Neural crest cell (in vitro differentiated cells): ENCODE measurements around the gene MAGI2. TPM values are rescaled to one million over a fixed set of nuclear protein-coding genes. Genes with fewer than 3 reads are reported as not detected.
"Not testable (repeated sequence)": the region's sequence is repeated elsewhere in the genome, so short reads cannot be mapped to it uniquely, and the experiment has no call there.

ENCODE experiments used
- DNase-seq: peaks from one replicate; pipeline ENCODE4 v3.0.0; 2021; ENCODE audit warnings: low read depth, mixed read lengths, low spot score
- H3K27ac Mint-ChIP-seq: one replicate; pipeline ENCODE4 v1.8.0; 2021; ENCODE audit warnings: mild to moderate bottlenecking, mixed read lengths; ENCODE audit not compliant: unreplicated experiment
- H3K27me3 Mint-ChIP-seq: 2 replicates; pipeline ENCODE4 v1.8.0; 2021; ENCODE audit warnings: low read depth, mild to moderate bottlenecking, mixed read lengths
- H3K36me3 Mint-ChIP-seq: 2 replicates; pipeline ENCODE4 v1.8.0; 2021; ENCODE audit warnings: low read depth, mild to moderate bottlenecking, mixed read lengths
- H3K4me1 Mint-ChIP-seq: 2 replicates; pipeline ENCODE4 v1.8.0; 2021; ENCODE audit warnings: mixed read lengths
- H3K4me3 Mint-ChIP-seq: one replicate; pipeline ENCODE4 v1.8.0; 2021; ENCODE audit warnings: mild to moderate bottlenecking, mixed read lengths
- H3K9me3 Mint-ChIP-seq: 2 replicates; pipeline ENCODE4 v1.8.0; 2021; ENCODE audit warnings: mixed read lengths
- total RNA-seq: library from RNA; stranded (reverse); gene quantifications from 2 replicates; pipeline ENCODE4 v1.2.1, GENCODE V29; 2021
- TF ChIP-seq, protein P1 (sequence below): fragments of 200-600 bp; sonication (generic); conservative IDR thresholded peaks from 2 replicates; pipeline ENCODE4 v1.5.0; 2021; ENCODE audit warnings: antibody characterized with exemption, mild to moderate bottlenecking

MAGI2 gene
- total RNA-seq, 1 donor from 2014 or later, result 10.0 TPM

DNA sequence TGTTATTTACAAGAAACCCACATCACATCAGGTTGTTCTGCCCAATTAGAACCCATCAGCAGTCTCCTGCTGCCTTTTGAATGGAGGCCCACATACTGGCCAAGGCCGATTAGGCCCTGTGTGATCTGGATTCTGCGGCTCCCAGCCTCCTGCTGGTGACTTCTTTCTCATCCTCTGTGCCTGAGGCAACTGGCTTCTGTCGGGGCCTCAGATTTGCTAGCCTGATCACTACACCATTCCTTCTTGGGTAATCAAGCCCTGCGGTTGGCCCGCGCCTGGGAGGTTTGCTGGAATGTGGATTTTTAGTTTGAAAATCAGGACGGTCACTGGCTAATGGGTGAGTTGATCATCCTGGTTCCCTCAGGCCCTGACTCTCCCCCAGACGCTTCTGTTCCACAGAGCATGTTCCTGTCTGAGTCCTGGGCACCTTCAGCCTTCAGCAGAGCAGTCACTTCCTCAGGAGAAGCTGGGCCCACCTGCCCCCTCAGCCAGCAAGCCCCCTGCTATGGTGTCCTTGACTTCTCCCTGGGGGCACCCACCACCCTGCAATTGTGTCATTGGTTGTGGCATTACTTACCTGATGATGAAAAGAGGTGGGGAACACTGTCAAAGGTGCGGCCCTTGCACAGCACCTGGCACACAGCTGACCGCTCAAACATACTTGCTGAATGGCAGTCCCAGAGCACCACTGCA is 1447.3 kb downstream of the MAGI2 start:
- TF ChIP-seq, protein P1, sequence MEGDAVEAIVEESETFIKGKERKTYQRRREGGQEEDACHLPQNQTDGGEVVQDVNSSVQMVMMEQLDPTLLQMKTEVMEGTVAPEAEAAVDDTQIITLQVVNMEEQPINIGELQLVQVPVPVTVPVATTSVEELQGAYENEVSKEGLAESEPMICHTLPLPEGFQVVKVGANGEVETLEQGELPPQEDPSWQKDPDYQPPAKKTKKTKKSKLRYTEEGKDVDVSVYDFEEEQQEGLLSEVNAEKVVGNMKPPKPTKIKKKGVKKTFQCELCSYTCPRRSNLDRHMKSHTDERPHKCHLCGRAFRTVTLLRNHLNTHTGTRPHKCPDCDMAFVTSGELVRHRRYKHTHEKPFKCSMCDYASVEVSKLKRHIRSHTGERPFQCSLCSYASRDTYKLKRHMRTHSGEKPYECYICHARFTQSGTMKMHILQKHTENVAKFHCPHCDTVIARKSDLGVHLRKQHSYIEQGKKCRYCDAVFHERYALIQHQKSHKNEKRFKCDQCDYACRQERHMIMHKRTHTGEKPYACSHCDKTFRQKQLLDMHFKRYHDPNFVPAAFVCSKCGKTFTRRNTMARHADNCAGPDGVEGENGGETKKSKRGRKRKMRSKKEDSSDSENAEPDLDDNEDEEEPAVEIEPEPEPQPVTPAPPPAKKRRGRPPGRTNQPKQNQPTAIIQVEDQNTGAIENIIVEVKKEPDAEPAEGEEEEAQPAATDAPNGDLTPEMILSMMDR, result no peak
- Mint-ChIP-seq H3K27ac (no peak overlapping the region), H3K9me3 (peaks cover 2% of the 10 kb centered on the region), H3K36me3 (no peaks in the 10 kb centered on the region), H3K4me1 (no peaks in the 10 kb centered on the region), H3K27me3 (no peaks in the 10 kb centered on the region), H3K4me3 (no peak overlapping the region)
- no peak for DNase-seq

- TF ChIP-seq, protein P1, result no peak
- Mint-ChIP-seq H3K4me1 (no peaks in the 10 kb centered on the region), H3K9me3 (peaks cover 14% of the 10 kb centered on the region), H3K27me3 (no peaks in the 10 kb centered on the region), H3K36me3 (no peaks in the 10 kb centered on the region), H3K4me3 (no peak overlapping the region), H3K27ac (no peak overlapping the region)
- no peak for DNase-seq
Observed at GRCh38 chr7:78002715-78003114, 1450.8 kb downstream of the MAGI2 start.

DNA sequence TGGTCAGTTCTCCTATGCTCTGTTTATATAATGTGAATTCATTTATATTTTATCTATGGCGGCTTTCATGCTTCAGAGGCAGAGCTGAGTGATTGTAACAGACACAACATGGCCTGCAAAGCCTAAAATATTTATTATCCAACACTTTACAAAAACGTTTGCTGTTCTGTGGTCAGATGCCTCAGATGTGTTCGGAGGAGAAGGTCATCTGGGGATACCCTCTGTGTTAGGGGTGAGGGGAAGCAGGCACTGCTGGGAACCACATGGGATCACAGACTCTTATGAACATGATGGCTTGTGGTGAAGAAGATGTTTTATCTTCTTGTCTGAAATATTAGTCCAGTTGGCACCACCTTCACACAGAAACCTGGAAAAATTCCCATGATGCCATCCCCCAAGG is 1451.4 kb downstream of the MAGI2 start:
- TF ChIP-seq, protein P1, result no peak
- no peak for DNase-seq
- Mint-ChIP-seq H3K36me3 (no peaks in the 10 kb centered on the region), H3K9me3 (peaks cover 14% of the 10 kb centered on the region), H3K27me3 (no peaks in the 10 kb centered on the region), H3K27ac (no peak overlapping the region), H3K4me1 (no peaks in the 10 kb centered on the region), H3K4me3 (no peak overlapping the region)

DNA sequence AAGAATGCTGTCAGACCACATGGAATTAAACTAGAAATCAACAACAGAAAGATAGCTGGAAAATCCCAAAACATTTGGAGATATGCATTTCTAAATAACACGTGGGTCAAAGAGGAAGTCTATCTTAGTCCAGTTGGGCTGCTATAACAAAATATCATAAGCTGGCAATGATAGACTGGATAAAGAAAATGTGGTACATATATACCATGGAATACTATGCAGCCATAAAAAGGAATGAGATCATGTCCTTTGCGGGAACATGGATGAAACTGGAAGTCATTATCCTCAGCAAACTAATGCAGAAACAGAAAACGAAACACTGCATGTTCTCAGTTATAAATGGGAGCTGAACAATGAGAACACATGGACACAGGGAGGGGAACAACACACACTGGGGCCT is 1454.3 kb downstream of the MAGI2 start:
- not testable (repeated sequence) for DNase-seq, H3K36me3 Mint-ChIP-seq, H3K4me1 Mint-ChIP-seq, H3K4me3 Mint-ChIP-seq, H3K27ac Mint-ChIP-seq, H3K27me3 Mint-ChIP-seq
- H3K9me3 Mint-ChIP-seq, result peaks cover 14% of the 10 kb centered on the region

DNA sequence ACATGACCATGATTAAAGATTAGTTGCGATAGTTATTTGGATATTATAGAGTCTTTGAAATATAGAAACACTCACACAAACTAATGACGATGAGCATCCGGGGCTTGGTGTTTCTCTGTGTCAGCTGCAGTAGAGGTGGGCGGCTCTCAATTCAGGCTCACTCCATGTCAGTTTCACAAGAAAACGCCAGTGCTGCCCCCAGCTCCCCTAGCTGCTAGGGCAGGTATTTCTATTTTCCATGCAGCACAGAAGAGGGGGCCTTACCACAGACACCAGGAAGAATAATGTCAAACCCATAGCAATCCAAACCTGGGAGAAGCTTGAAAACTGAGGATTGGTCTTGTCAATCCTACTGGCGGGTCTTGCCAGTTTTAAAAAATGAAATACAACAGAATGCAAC is 1457.8 kb downstream of the MAGI2 start:
- Mint-ChIP-seq H3K9me3 (peaks cover 12% of the 10 kb centered on the region), H3K27me3 (no peaks in the 10 kb centered on the region), H3K4me1 (no peaks in the 10 kb centered on the region), H3K27ac (no peak overlapping the region), H3K36me3 (no peaks in the 10 kb centered on the region), H3K4me3 (no peak overlapping the region)
- no peak for DNase-seq
- TF ChIP-seq, protein P1, result no peak

DNA sequence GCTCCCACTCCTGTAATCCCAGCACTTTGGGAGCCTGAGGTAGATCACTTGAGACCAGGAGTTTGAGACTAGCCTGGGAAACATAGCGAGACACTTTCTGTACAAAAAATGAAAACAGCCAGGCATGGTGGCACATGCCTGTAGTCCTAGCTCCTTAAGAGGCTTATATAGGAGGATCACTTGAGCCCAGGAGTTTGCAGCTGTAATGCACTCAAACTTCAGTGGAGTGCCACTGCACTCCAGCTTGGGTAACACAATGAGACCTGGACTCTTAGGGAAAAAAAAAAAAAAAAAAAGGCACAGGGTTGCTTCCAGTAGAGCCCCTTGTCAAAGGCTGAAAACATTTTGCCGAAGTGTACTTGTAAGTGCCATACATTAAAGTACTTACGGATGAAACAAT is 1459.6 kb downstream of the MAGI2 start:
- H3K36me3 Mint-ChIP-seq, result no peaks in the 10 kb centered on the region
- no peak overlapping the region for H3K27ac Mint-ChIP-seq
- peaks cover 6% of the 10 kb centered on the region for H3K9me3 Mint-ChIP-seq
- no peaks in the 10 kb centered on the region for H3K4me1 Mint-ChIP-seq
- TF ChIP-seq, protein P1, result no peak
- H3K27me3 Mint-ChIP-seq, result no peaks in the 10 kb centered on the region
- H3K4me3 Mint-ChIP-seq, result no peak overlapping the region
- DNase-seq, result no peak
